Measurements from ENCODE around the gene PTPRG. TPM values are rescaled to one million over a fixed set of nuclear protein-coding genes. Genes with fewer than 3 reads are reported as not detected.

PTPRG gene
- total and polyA plus RNA-seq, 2 experiments from 2014 or later = 24.4 to 131 TPM

DNA sequence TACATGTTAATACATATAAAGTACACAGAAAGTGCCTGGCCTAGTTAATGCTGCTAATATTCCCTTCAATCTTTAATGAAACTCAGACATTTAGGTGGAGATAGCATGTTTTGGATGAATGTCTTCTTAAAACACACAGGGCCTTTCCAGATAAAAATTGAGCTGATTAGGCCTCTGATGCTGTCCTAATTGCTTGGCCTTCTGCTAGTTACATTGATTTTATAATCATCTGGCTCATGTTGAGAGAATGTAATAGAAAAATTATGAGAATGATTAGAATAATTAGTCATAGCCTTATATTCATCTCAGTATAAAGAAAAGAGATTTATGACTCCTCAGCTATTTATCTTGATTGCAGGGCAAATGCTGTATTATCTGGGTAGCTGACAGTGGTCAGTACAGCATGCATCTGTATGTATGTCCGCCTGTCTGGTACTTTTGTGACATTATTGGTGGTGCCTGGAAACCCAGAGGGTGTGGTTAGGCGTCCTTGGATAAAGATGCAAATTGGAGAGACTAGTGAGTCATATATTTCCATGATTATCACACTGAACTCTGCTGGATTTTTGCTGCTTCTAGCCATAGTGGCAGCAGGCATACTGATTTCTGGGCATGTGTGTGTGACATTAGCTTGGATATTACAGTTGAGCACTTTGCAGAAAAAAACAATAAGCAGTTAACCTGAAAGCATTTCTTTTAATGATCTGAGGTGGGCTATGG, 691.2 kb downstream of the PTPRG start:
- H3K9me2 ChIP-seq (ENCODE audit: insufficient read depth) = no peaks in the 10 kb centered on the region
- TF ChIP-seq STAT1 (IDR thresholded peaks at IDR 0.05; ENCODE audit: unreplicated experiment) = no peak
- no peak for TF ChIP-seq EZH2phosphoT487 (IDR thresholded peaks at IDR 0.05; ENCODE audit: unreplicated experiment)
- no peak for TF ChIP-seq POLR2AphosphoS5 (IDR thresholded peaks at IDR 0.05; ENCODE audit: low read depth)
- TF ChIP-seq JUNB (IDR thresholded peaks at IDR 0.05; ENCODE audit: unreplicated experiment) = no peak
- TF ChIP-seq, protein P1, sequence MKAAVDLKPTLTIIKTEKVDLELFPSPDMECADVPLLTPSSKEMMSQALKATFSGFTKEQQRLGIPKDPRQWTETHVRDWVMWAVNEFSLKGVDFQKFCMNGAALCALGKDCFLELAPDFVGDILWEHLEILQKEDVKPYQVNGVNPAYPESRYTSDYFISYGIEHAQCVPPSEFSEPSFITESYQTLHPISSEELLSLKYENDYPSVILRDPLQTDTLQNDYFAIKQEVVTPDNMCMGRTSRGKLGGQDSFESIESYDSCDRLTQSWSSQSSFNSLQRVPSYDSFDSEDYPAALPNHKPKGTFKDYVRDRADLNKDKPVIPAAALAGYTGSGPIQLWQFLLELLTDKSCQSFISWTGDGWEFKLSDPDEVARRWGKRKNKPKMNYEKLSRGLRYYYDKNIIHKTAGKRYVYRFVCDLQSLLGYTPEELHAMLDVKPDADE (IDR thresholded peaks at IDR 0.05) = no peak
- TF ChIP-seq, protein P2, sequence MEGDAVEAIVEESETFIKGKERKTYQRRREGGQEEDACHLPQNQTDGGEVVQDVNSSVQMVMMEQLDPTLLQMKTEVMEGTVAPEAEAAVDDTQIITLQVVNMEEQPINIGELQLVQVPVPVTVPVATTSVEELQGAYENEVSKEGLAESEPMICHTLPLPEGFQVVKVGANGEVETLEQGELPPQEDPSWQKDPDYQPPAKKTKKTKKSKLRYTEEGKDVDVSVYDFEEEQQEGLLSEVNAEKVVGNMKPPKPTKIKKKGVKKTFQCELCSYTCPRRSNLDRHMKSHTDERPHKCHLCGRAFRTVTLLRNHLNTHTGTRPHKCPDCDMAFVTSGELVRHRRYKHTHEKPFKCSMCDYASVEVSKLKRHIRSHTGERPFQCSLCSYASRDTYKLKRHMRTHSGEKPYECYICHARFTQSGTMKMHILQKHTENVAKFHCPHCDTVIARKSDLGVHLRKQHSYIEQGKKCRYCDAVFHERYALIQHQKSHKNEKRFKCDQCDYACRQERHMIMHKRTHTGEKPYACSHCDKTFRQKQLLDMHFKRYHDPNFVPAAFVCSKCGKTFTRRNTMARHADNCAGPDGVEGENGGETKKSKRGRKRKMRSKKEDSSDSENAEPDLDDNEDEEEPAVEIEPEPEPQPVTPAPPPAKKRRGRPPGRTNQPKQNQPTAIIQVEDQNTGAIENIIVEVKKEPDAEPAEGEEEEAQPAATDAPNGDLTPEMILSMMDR (conservative IDR thresholded peaks at IDR 0.05; ENCODE audit: low read depth in 2 of 2) = no peak
- no peak for TF ChIP-seq ZNF114 (CRISPR knock-in tag; IDR thresholded peaks at IDR 0.05)
- TF ChIP-seq, protein P3, sequence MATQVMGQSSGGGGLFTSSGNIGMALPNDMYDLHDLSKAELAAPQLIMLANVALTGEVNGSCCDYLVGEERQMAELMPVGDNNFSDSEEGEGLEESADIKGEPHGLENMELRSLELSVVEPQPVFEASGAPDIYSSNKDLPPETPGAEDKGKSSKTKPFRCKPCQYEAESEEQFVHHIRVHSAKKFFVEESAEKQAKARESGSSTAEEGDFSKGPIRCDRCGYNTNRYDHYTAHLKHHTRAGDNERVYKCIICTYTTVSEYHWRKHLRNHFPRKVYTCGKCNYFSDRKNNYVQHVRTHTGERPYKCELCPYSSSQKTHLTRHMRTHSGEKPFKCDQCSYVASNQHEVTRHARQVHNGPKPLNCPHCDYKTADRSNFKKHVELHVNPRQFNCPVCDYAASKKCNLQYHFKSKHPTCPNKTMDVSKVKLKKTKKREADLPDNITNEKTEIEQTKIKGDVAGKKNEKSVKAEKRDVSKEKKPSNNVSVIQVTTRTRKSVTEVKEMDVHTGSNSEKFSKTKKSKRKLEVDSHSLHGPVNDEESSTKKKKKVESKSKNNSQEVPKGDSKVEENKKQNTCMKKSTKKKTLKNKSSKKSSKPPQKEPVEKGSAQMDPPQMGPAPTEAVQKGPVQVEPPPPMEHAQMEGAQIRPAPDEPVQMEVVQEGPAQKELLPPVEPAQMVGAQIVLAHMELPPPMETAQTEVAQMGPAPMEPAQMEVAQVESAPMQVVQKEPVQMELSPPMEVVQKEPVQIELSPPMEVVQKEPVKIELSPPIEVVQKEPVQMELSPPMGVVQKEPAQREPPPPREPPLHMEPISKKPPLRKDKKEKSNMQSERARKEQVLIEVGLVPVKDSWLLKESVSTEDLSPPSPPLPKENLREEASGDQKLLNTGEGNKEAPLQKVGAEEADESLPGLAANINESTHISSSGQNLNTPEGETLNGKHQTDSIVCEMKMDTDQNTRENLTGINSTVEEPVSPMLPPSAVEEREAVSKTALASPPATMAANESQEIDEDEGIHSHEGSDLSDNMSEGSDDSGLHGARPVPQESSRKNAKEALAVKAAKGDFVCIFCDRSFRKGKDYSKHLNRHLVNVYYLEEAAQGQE (IDR thresholded peaks at IDR 0.05; ENCODE audit: unreplicated experiment) = no peak
- no peak for TF ChIP-seq NANOG (IDR thresholded peaks at IDR 0.05; ENCODE audit: borderline replicate concordance)
- Mint-ChIP-seq H3K9me3 (no peaks in the 10 kb centered on the region), H3K27me3 (ENCODE audit: insufficient read depth, low read depth, poor library complexity) (no peaks in the 10 kb centered on the region), H3K27ac (no peak overlapping the region), H3K36me3 (ENCODE audit: low read depth) (0 out of 3 replicates have a peak, but pooled peaks cover 3% of the 10 kb centered on the region), H3K4me3 (no peak overlapping the region), H3K4me1 (peaks cover 22% of the 10 kb centered on the region)
- H3K36me3 ChIP-seq (ENCODE audit: insufficient read depth) = no peaks in the 10 kb centered on the region
- no peaks in the 10 kb centered on the region for H3K27me3 ChIP-seq (ENCODE audit: insufficient read depth)
- H3K27ac ChIP-seq (ENCODE audit: low read depth) = no peak overlapping the region
- H3K79me2 ChIP-seq (replicated peaks; ENCODE audit: insufficient read depth) = no peaks in the 10 kb centered on the region
- no peaks in the 10 kb centered on the region for H3F3A ChIP-seq (replicated peaks; ENCODE audit: low read depth)
- DNase-seq (ENCODE audit: low spot score) (no peak), ATAC-seq (no peak)
- no peaks in the 10 kb centered on the region for H4K20me1 ChIP-seq (replicated peaks; ENCODE audit: insufficient read depth)
- H3K4me1 ChIP-seq (ENCODE audit: insufficient read depth) = peaks cover 4% of the 10 kb centered on the region
- H3K4me3 ChIP-seq = no peak overlapping the region
- no peak overlapping the region for H3K4me2 ChIP-seq
- H2AFZ ChIP-seq = no peak overlapping the region

Data from GM23338 (cell line).